ENCODE measurements around the gene PAPOLA. TPM values are rescaled to one million over a fixed set of nuclear protein-coding genes. Genes with fewer than 3 reads are reported as not detected.

PAPOLA gene
- polyA plus RNA-seq, 10 donors, result 79.7 to 140 (median 117) TPM

Other genes starting within 250 kb of the PAPOLA start
- 1 to 10 TPM in 3 of 10 donors, under 1 TPM in 7; 0.27 to 1.2 (median 0.82) TPM for gene BDKRB1, start 246.2 kb upstream of the PAPOLA start, polyA plus RNA-seq (ENCODE audit: insufficient read length in 10 of 10)
- 10 to 100 TPM; 12.9 to 23.6 (median 17.1) TPM for gene ATG2B, start 139.0 kb upstream of the PAPOLA start, polyA plus RNA-seq (ENCODE audit: insufficient read length in 10 of 10)
- gene GSKIP, start 138.9 kb upstream of the PAPOLA start, polyA plus RNA-seq (ENCODE audit: insufficient read length in 10 of 10), result 10 to 100 TPM; 11.0 to 20.2 (median 14.9) TPM
- gene AK7, start 110.3 kb upstream of the PAPOLA start, polyA plus RNA-seq (ENCODE audit: insufficient read length in 10 of 10), result under 1 TPM; 0.16 to 0.68 (median 0.36) TPM

Measured in muscle of back (tissue), 10 donors.